Measurements from ENCODE around the gene GPD1.

GRCh38 chr12:50065726-50066310, 38.0 kb upstream of the GPD1 start:
- TF ChIP-seq GATA2 (IDR thresholded peaks at IDR 0.05; ENCODE audit: low read depth, low read length) (no peak), GATA3 (IDR thresholded peaks at IDR 0.05; ENCODE audit: low read depth, low read length) (no peak)
